Left cardiac atrium (tissue), 4 donors: ENCODE results near the gene TBCE. TPM values are rescaled to one million over a fixed set of nuclear protein-coding genes. Genes with fewer than 3 reads are reported as not detected.

Experiments
- ATAC-seq, 2 donors: fragments of 200-7000 bp; cut with Tn5 transposase; one replicate each; pipeline ENCODE4 v1.9.1; 2020; ENCODE audit warnings: mild to moderate bottlenecking in 2 of 2, moderate library complexity in 2 of 2
- DNase-seq: peaks from one replicate; pipeline ENCODE4 v3.0.0-alpha.2; 2020
- intact Hi-C, 2 donors: fragments of 100-400 bp; cut with DNase I; formaldehyde crosslinking; loops; one replicate each; pipeline versions ENCODE4 v1.14.1 to v1.15.1; 2022 to 2023
- total RNA-seq, 2 donors: library from RNA; stranded (reverse); fragmentation: NEBNext Ultra II Directional; extraction: Animal tissue kit (Norgen Biotek cat#: 25700); gene quantifications; one replicate each; pipeline ENCODE4 v1.2.1, GENCODE V29; 2021
- donor health status: DM: no; HTN: yes; CAD: no.
- donor health status: DM: no; HTN: yes; CAD: no; lungs with severe emphysema.
- donor health status: DM: yes; HTN: yes; CAD: no.
- donor health status: Dilated cardiomyopathy.

TBCE gene
- total RNA-seq, 2 donors from 2014 or later = 10.8 to 13.6 TPM

- intact Hi-C loops = no loop called here
- ATAC-seq = no peak
Observed at GRCh38 chr1:235483090-235483489, 115.9 kb downstream of the TBCE start.

DNA sequence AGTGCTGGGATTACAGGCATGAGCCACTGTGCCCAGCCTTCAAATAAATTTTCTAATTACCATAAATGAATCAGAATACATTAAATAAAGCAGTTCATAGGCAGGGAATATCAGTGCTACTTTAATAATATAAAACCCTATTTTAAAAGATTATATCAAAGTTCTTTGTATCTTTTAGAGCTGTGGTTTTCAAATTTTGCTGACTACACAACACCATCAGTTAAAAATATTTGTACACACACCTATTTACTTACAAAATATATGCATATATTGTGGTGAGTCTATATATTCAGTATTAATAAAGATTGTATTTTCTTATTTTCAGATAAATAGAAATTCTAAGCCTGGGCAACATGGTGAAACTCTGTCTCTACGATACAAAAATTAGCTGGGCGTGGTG, 118.3 kb downstream of the TBCE start:
- ATAC-seq = no peak
- intact Hi-C loops = no loop called here
- DNase-seq = no peak

More at GRCh38 chr1:235483090-235483489, 115.9 kb downstream of the TBCE start:
- no peak for DNase-seq

DNA sequence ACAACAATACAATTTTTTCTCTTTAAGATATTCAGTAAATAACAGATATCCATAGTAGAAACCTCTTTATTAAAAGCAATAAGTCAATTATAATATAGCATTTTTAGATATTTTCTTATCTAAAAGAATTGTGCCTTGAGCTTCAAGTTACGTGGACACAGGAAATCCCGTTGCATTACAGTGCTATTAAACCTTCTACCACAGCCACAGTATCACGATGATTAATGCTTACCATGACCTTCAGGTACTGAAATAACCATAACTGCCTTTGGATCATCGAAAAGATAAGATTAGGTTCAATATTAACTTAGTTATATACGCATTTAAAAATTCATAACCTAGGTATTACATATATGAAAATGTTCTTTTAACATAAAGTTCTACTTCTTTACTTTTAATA, 119.1 kb downstream of the TBCE start:
- intact Hi-C loops = no loop called here
- DNase-seq (no peak), ATAC-seq (no peak)

DNA sequence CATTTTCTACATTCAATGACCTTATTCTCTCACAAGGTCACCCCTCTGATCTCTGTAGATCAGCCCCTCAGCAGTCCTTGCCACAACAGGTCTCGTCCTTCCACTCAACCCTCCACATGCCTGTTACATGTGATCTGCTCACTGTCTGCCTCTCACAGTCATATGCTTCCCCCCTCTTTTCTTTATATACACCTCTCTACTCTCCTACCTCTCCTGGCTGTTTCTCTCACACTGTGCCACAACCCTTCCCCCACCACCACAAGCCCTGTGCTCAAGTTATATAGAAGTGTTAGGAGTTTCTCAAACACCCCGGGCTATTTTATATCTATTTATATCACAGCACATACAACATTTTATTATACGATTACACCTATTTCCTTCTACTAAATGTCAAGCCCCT, 124.4 kb downstream of the TBCE start:
- intact Hi-C loops = no loop called here
- DNase-seq (no peak), ATAC-seq (no peak)

DNA sequence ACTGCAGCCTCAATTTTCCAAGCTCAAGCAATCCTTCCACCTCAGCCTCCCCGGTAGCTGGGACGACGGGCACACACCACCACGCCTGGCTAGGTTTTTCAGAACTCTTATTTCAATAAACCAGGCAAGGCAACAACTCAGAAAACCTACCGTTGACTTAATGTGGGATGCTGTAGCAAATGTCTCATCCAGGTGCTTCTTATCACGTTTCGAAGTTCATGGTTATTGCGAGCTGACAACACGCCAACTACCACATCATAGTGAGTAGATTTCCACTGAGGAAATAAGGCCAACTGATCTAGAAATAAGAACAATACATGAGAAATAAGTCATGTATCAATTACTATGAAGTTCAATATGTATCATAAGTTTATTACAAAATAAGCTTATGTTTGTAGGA, 127.3 kb downstream of the TBCE start:
- no peak for DNase-seq
- intact Hi-C loops = no loop called here
- no peak for ATAC-seq

DNA sequence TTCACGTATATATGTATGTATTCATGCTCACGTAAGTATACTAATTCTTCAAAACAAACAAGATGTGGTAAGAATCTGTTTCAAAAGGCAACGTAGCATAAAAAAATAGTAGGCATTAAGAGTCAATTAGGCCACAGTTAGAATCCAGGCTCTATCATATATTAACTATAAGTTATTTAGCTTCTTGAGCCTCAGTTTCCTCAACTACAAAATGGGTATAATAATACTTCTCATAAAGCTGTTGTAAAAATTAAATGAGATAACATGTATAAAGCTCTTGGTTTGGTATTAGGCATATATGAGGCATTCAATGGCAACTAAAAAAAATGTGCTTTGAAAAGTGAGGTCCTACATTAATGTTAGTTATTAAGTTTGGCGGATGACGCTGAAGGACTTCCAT, 127.8 kb downstream of the TBCE start:
- ATAC-seq (no peak), DNase-seq (no peak)
- intact Hi-C loops = no loop called here

DNA sequence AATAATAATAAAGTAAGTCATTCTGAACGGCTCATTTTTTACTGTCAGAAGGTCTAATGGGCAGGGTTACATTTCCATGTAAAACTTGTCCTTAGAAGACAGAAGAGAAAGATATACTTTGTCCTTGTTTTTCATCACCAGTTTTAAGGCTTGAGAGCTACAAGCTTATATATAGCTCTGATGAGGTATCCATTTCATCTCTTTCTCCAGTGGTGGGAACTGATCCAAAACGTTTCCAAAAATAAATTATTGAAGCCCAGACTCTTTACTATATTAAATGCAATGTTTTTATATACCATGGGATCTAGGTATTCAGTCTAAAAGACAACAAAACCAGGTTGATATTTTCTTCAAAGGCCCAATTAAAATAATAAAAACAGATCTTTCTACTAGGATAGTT, 128.3 kb downstream of the TBCE start:
- ATAC-seq (no peak), DNase-seq (no peak)
- intact Hi-C loops = no loop called here

GRCh38 chr1:235500971-235501540, 133.8 kb downstream of the TBCE start:
- DNase-seq (no peak), ATAC-seq (no peak)
- intact Hi-C loops = no loop called here

Other genes starting within 250 kb of the TBCE start
- gene TOMM20, start 238.6 kb upstream of the TBCE start, total RNA-seq = 10 to 100 TPM; 69.3 to 95.7 TPM
- gene RBM34, start 206.2 kb upstream of the TBCE start, total RNA-seq = 10 to 100 TPM; 47.0 to 54.6 TPM
- gene ARID4B, start 39.2 kb upstream of the TBCE start, total RNA-seq = 10 to 100 TPM; 17.6 to 19.3 TPM
- 10 to 100 TPM; 25.1 to 28.4 TPM for gene GGPS1, start 38.9 kb upstream of the TBCE start, total RNA-seq
- gene B3GALNT2, start 137.0 kb downstream of the TBCE start, total RNA-seq = 10 to 100 TPM; 19.9 to 23.0 TPM